Measurements from ENCODE around the gene KRT34. TPM values are rescaled to one million over a fixed set of nuclear protein-coding genes. Genes with fewer than 3 reads are reported as not detected.

KRT34 gene
- total and polyA plus RNA-seq, 2 experiments from 2014 or later, result not detected

- Mint-ChIP-seq H3K4me3 (no peak overlapping the region), H3K36me3 (ENCODE audit: low read depth) (no peaks in the 10 kb centered on the region; the same call in 2 of the 3 replicates), H3K4me1 (no peaks in the 10 kb centered on the region), H3K9me3 (peaks cover 24% of the 10 kb centered on the region), H3K27me3 (ENCODE audit: insufficient read depth, low read depth, poor library complexity) (peaks cover 5% of the 10 kb centered on the region), H3K27ac (no peak overlapping the region)
- Histone ChIP-seq H4K20me1 (replicated peaks; ENCODE audit: insufficient read depth) (no peaks in the 10 kb centered on the region), H3K27ac (ENCODE audit: low read depth) (no peak overlapping the region), H2AFZ (no peak overlapping the region), H3K36me3 (ENCODE audit: insufficient read depth) (no peaks in the 10 kb centered on the region), H3K79me2 (replicated peaks; ENCODE audit: insufficient read depth) (no peaks in the 10 kb centered on the region), H3K4me2 (no peak overlapping the region), H3K4me3 (no peak overlapping the region), H3K4me1 (ENCODE audit: insufficient read depth) (no peaks in the 10 kb centered on the region), H3K9me2 (ENCODE audit: insufficient read depth) (peaks cover 2% of the 10 kb centered on the region; the same call in 1 of the 2 replicates), H3F3A (replicated peaks; ENCODE audit: low read depth) (no peaks in the 10 kb centered on the region), H3K27me3 (ENCODE audit: insufficient read depth) (no peaks in the 10 kb centered on the region)
- DNase-seq (ENCODE audit: low spot score) (no peak), ATAC-seq (no peak)
- no peak for TF ChIP-seq ZNF331 (CRISPR knock-in tag; IDR thresholded peaks at IDR 0.05; ENCODE audit: low read depth)
- no peak for TF ChIP-seq STAT1 (IDR thresholded peaks at IDR 0.05; ENCODE audit: unreplicated experiment)
- no peak for TF ChIP-seq ZNF114 (CRISPR knock-in tag; IDR thresholded peaks at IDR 0.05)
- TF ChIP-seq ETS1 (IDR thresholded peaks at IDR 0.05), result no peak
- no peak for TF ChIP-seq EZH2 (IDR thresholded peaks at IDR 0.05; ENCODE audit: low read depth, unreplicated experiment)
- TF ChIP-seq POLR2AphosphoS5 (IDR thresholded peaks at IDR 0.05; ENCODE audit: low read depth), result no peak
- no peak for TF ChIP-seq REST (IDR thresholded peaks at IDR 0.05; ENCODE audit: unreplicated experiment)
- TF ChIP-seq NANOG (IDR thresholded peaks at IDR 0.05; ENCODE audit: borderline replicate concordance), result no peak
- TF ChIP-seq JUNB (IDR thresholded peaks at IDR 0.05; ENCODE audit: unreplicated experiment), result no peak
- no peak for TF ChIP-seq ZNF462 (CRISPR knock-in tag; IDR thresholded peaks at IDR 0.05)
- no peak for TF ChIP-seq CTCF (conservative IDR thresholded peaks at IDR 0.05; ENCODE audit: low read depth in 2 of 2)
- TF ChIP-seq CREB1 (CRISPR knock-in tag; IDR thresholded peaks at IDR 0.05; ENCODE audit: low read depth), result no peak
- TF ChIP-seq EZH2phosphoT487 (IDR thresholded peaks at IDR 0.05; ENCODE audit: unreplicated experiment), result no peak
Measured at GRCh38 chr17:41339571-41340172, 42.4 kb downstream of the KRT34 start.
